Panc1 (cell line): Measurements from ENCODE around the gene MTRF1L. TPM values are rescaled to one million over a fixed set of nuclear protein-coding genes. Genes with fewer than 3 reads are reported as not detected.

ENCODE experiments used
- ATAC-seq: fragments of 200-7000 bp; cut with Tn5 transposase; 2 replicates; pipeline ENCODE4 v1.9.1; 2020; ENCODE audit warnings: mild to moderate bottlenecking, moderate library complexity
- BruUV-seq: library from RNA; stranded (reverse); fragments of 400-500 nt; replicated peaks from 2 replicates; lab custom pipeline; 2021; lab: Mats Ljungman, UMichigan
- CTCF ChIA-PET: fragments of 300-600 bp; sonication (Branson Sonifier 250); formaldehyde crosslinking; loops from one replicate; lab custom pipeline; 2022; ENCODE audit warnings: antibody characterized with exemption; lab: Charles Lee
- POLR2A ChIA-PET: fragments of 300-600 bp; sonication (Branson Sonifier 250); formaldehyde crosslinking; loops from one replicate; lab custom pipeline; 2022; ENCODE audit warnings: antibody characterized with exemption; lab: Charles Lee
- DNase-seq: peaks from one replicate; pipeline ENCODE4 v3.0.0-alpha.2; 2010; ENCODE audit warnings: low read depth, low spot score
- H3K27ac ChIP-seq: 2 replicates; pipeline ENCODE4 v1.5.1; 2011; ENCODE audit warnings: mild to moderate bottlenecking, low read length, inconsistent platforms
- H3K27me3 ChIP-seq: fragments of 200-500 bp; sonication (Bioruptor generic); 2 replicates; pipeline ENCODE4 v1.6.0; 2014; ENCODE audit warnings: low read length, inconsistent platforms; ENCODE audit not compliant: control insufficient read depth, insufficient read depth
- H3K36me3 ChIP-seq: fragments of 200-500 bp; sonication (Bioruptor generic); 2 replicates; pipeline ENCODE4 v1.5.1; 2014; ENCODE audit warnings: inconsistent platforms, mild to moderate bottlenecking, low read length, moderate library complexity; ENCODE audit not compliant: control insufficient read depth, insufficient read depth
- H3K4me1 ChIP-seq: 2 replicates; pipeline ENCODE4 v1.5.1; 2011; ENCODE audit warnings: inconsistent platforms, mild to moderate bottlenecking, low read length, moderate library complexity; ENCODE audit not compliant: control insufficient read depth, insufficient read depth
- H3K4me3 ChIP-seq, 2 experiments: 2 replicates each; pipeline ENCODE4 v1.5.1; 2011 to 2012; ENCODE audit warnings: low read depth in 2 of 2, low read length in 2 of 2, mild to moderate bottlenecking in 2 of 2, inconsistent platforms in 1 of 2, moderate library complexity in 1 of 2
- H3K9me3 ChIP-seq: fragments of 200-500 bp; sonication (Bioruptor generic); 2 replicates; pipeline ENCODE4 v1.5.1; 2014; ENCODE audit warnings: low read depth, mild to moderate bottlenecking, inconsistent platforms, low read length, moderate library complexity; ENCODE audit not compliant: control insufficient read depth, insufficient read depth
- CTCF ChIP-seq: fragments of 450-650 bp; IDR thresholded peaks from 2 replicates; pipeline ENCODE4 v1.5.1; 2017; ENCODE audit warnings: mild to moderate bottlenecking
- POLR2AphosphoS5 ChIP-seq: IDR thresholded peaks from 2 replicates; pipeline ENCODE4 v1.6.1; 2012; ENCODE audit warnings: mild to moderate bottlenecking, low read depth, low read length, moderate library complexity
- REST ChIP-seq, 2 experiments: IDR thresholded peaks; 2 replicates each; pipeline ENCODE4 v1.6.1; 2011 to 2012; ENCODE audit warnings: low read depth in 2 of 2, control low read depth in 1 of 2, low read length in 1 of 2, mild to moderate bottlenecking in 1 of 2, moderate library complexity in 1 of 2; ENCODE audit not compliant: insufficient read depth in 1 of 2
- SIN3A ChIP-seq: IDR thresholded peaks from 2 replicates; pipeline ENCODE4 v1.6.1; 2012; ENCODE audit warnings: low read depth, mild to moderate bottlenecking, low read length, moderate library complexity, borderline replicate concordance; ENCODE audit not compliant: insufficient read depth
- TCF7L2 ChIP-seq: IDR thresholded peaks from 2 replicates; pipeline ENCODE4 v1.6.1; 2011; ENCODE audit warnings: mild to moderate bottlenecking, low read depth, low read length, inconsistent platforms
- in situ Hi-C: cut with HindIII; loops from 2 replicates; pipeline ENCODE4 v1.10.0; 2016; ENCODE audit warnings: low sequenced_read_pairs, low pct_unique_long_range_greater_than_20kb
- intact Hi-C: fragments of 100-400 bp; cut with micrococcal nuclease; formaldehyde crosslinking; loops from one replicate; pipeline ENCODE4 v1.10.0; 2022; ENCODE audit not compliant: unreplicated experiment
- total RNA-seq: library from RNA; stranded (reverse); gene quantifications from one replicate; pipeline ENCODE4 v1.2.1, GENCODE V29; 2021; ENCODE audit not compliant: unreplicated experiment

The MTRF1L gene
- total RNA-seq, 1 experiment from 2014 or later = 22.7 TPM

DNA sequence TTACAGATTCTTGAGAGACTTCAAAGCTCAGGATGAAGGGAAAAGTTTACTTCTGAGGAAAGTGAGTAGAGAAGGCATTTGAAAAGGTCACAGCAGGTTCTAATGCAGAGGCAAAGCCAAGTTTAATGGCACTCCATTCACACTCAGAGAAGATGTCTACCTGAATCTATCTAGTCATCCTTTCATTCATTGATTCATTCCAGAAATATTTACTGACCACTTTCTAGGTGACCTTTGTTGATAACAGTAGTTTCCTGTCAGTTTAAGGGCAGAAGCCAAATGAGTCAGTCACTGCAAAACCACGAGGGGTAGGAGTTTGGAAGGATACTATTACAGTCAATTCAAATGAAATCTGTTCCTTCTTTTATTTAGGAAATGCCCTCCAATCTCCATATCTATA lies 50.5 kb downstream of the MTRF1L start:
- ChIA-PET CTCF (no interaction called here), POLR2A (no interaction called here)
- no peak overlapping the region for H3K27ac ChIP-seq
- no TSS peak for BruUV-seq
- H3K4me3 ChIP-seq = no peak overlapping the region
- no peaks in the 10 kb centered on the region for H3K9me3 ChIP-seq
- no peaks in the 10 kb centered on the region for H3K36me3 ChIP-seq
- H3K27me3 ChIP-seq = 0 out of 2 replicates have a peak, but pooled peaks cover 2% of the 10 kb centered on the region
- intact Hi-C loops = no loop called here
- TF ChIP-seq REST (IDR thresholded peaks at IDR 0.05; ENCODE audit: insufficient read depth in 1 of 2, low read depth in 2 of 2, low read length in 1 of 2) = no peak
- TF ChIP-seq CTCF = no peak
- no peak for TF ChIP-seq POLR2AphosphoS5
- TF ChIP-seq SIN3A = no peak
- no peak for TF ChIP-seq TCF7L2
- in situ Hi-C loops = no loop called here
- peaks cover 4% of the 10 kb centered on the region; the same call in 1 of the 2 replicates for H3K4me1 ChIP-seq
- DNase-seq (no peak), ATAC-seq (no peak)

DNA sequence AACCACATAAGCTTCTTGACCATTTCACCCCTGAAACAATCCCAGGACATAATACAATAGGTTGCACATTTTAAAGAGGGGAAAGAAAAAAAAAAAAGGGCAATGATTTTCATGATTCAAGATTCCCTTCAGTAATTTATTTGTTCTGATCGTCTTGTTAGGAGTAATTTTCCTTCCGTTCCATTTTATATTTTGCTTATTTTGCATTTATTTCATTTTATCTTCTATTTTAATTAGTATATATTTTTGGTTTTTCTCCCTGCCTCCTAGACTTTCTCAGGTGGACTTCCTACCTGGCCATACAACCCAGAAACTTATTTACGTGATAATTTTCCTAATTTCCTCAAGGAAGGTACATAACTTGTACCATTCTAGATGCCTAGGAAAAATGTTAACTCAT lies 52.3 kb downstream of the MTRF1L start:
- no peaks in the 10 kb centered on the region for H3K36me3 ChIP-seq
- H3K4me3 ChIP-seq = no peak overlapping the region
- in situ Hi-C loops (no loop called here), intact Hi-C loops (no loop called here)
- H3K4me1 ChIP-seq = peaks cover 4% of the 10 kb centered on the region; the same call in 1 of the 2 replicates
- no peaks in the 10 kb centered on the region for H3K9me3 ChIP-seq
- no peak overlapping the region for H3K27ac ChIP-seq
- CTCF ChIA-PET = interaction anchor here (0.5 kb wide), 1 partner anchor 85 kb away, joined by 3 read pairs; no protein-coding TSS in a partner anchor
- 0 out of 2 replicates have a peak, but pooled peaks cover 4% of the 10 kb centered on the region for H3K27me3 ChIP-seq
- TF ChIP-seq POLR2AphosphoS5 = no peak
- no peak for TF ChIP-seq CTCF
- TF ChIP-seq TCF7L2 = no peak
- no peak for TF ChIP-seq REST (IDR thresholded peaks at IDR 0.05; ENCODE audit: insufficient read depth in 1 of 2, low read depth in 2 of 2, low read length in 1 of 2)
- TF ChIP-seq SIN3A = no peak
- DNase-seq (no peak), ATAC-seq (no peak)
- POLR2A ChIA-PET = no interaction called here
- BruUV-seq = no TSS peak
